Loucy (cell line): Measurements from ENCODE around the gene GSE1.

Experiments used
- H2AFZ ChIP-seq: fragments of 200-600 bp; sonication (generic); 2 replicates; pipeline ENCODE4 v1.6.0; 2016; ENCODE audit warnings: antibody characterized with exemption, mild to moderate bottlenecking, low read length, moderate library complexity
- H3F3A ChIP-seq: fragments of 200-600 bp; 2 replicates; pipeline ENCODE4 v1.6.0; 2016; ENCODE audit warnings: antibody characterized with exemption, low read depth, mild to moderate bottlenecking
- H3K27me3 ChIP-seq: fragments of 200-600 bp; sonication (generic); 2 replicates; pipeline ENCODE4 v1.6.1; 2014; ENCODE audit warnings: low read length, mild to moderate bottlenecking; ENCODE audit not compliant: insufficient read depth, poor library complexity, severe bottlenecking
- H3K36me3 ChIP-seq: fragments of 200-600 bp; sonication (generic); 2 replicates; pipeline ENCODE4 v1.6.1; 2016; ENCODE audit warnings: low read length; ENCODE audit not compliant: insufficient read depth
- H3K4me1 ChIP-seq: fragments of 200-600 bp; sonication (generic); 2 replicates; pipeline ENCODE4 v1.5.1; 2014; ENCODE audit warnings: low read length, mild to moderate bottlenecking; ENCODE audit not compliant: insufficient read depth, poor library complexity, severe bottlenecking
- H3K4me2 ChIP-seq: fragments of 200-600 bp; sonication (generic); 2 replicates; pipeline ENCODE4 v1.6.0; 2014; ENCODE audit warnings: antibody characterized with exemption, low read length, low read depth, mild to moderate bottlenecking; ENCODE audit not compliant: poor library complexity, severe bottlenecking
- H3K4me3 ChIP-seq: fragments of 200-600 bp; sonication (generic); 2 replicates; pipeline ENCODE4 v1.5.1; 2014; ENCODE audit warnings: low read length, mild to moderate bottlenecking, mixed read lengths; ENCODE audit not compliant: poor library complexity, severe bottlenecking
- H3K79me2 ChIP-seq: fragments of 200-600 bp; sonication (generic); 2 replicates; pipeline ENCODE4 v1.6.1; 2014; ENCODE audit warnings: low read length; ENCODE audit not compliant: insufficient read depth
- H3K9ac ChIP-seq: fragments of 200-600 bp; sonication (generic); 2 replicates; pipeline ENCODE4 v1.6.0; 2014; ENCODE audit warnings: mild to moderate bottlenecking, low read depth, low read length, moderate library complexity; ENCODE audit not compliant: poor library complexity, severe bottlenecking
- H3K9me2 ChIP-seq: fragments of 200-600 bp; sonication (generic); replicated peaks from 2 replicates; pipeline ENCODE4 v1.6.1; 2016; ENCODE audit warnings: low read depth, low read length, mixed read lengths
- H3K9me3 ChIP-seq: fragments of 200-600 bp; sonication (generic); 2 replicates; pipeline ENCODE4 v1.6.1; 2014; ENCODE audit warnings: mild to moderate bottlenecking, antibody characterized with exemption, low read length, low read depth; ENCODE audit not compliant: insufficient read depth
- H4K20me1 ChIP-seq: fragments of 200-600 bp; sonication (generic); 2 replicates; pipeline ENCODE4 v1.6.0; 2014; ENCODE audit warnings: antibody characterized with exemption, low read length, mild to moderate bottlenecking; ENCODE audit not compliant: insufficient read depth, poor library complexity, severe bottlenecking
- EZH2phosphoT487 ChIP-seq: fragments of 200-600 bp; IDR thresholded peaks from 2 replicates; pipeline ENCODE4 v1.6.1; 2018; ENCODE audit warnings: antibody characterized with exemption, mild to moderate bottlenecking, moderate library complexity, borderline replicate concordance
- TF ChIP-seq, protein P1 (sequence below): fragments of 200-600 bp; sonication (generic); conservative IDR thresholded peaks from 2 replicates; pipeline ENCODE4 v1.5.1; 2014; ENCODE audit warnings: mild to moderate bottlenecking, antibody characterized with exemption, low read length

Gene GSE1

DNA sequence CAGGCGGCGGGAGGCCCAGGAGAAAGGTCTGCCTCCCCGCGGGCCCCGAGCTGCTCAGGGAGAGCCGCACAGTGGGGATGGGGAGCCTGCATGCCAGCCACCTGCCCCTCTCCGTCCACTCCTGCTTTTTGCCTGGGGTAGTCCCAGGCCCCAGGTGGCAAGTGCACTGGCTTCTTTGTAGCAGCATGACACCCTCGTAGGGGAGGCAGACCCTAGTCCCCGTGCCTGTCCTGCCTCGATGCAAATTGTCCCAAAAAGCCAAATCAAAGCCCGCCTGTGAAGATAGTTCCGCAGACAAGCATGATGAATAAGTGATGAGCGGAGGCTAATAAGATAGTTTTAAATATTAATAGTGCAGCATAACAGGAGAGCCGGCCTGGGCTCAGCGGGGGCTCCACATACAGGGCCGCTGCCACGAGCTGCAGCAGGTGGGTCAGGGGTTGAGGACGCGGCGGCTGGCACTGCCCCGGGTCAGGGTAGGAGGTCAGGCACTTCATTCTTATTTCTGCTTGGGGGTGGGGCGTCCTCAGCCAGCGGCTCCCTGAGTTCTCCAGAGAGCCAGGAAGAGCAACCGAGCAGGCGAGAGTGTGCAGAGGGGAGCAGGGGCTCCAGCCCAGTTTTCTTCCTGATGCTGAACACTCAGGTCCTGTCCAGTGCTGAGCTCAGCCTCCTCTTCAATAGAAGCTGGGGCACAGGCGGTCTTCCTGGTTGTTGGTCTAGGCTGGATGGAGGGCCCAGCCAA is 48.8 kb downstream of the GSE1 start:
- Histone ChIP-seq H3K9ac (no peak overlapping the region), H3K4me1 (no peaks in the 10 kb centered on the region), H3K27me3 (no peaks in the 10 kb centered on the region), H3F3A (no peaks in the 10 kb centered on the region), H3K4me2 (no peak overlapping the region), H4K20me1 (peaks cover 28% of the 10 kb centered on the region), H3K9me2 (no peaks in the 10 kb centered on the region), H3K79me2 (no peaks in the 10 kb centered on the region), H3K9me3 (no peaks in the 10 kb centered on the region), H3K4me3 (no peak overlapping the region), H2AFZ (no peak overlapping the region), H3K36me3 (peaks cover 98% of the 10 kb centered on the region)
- no peak for TF ChIP-seq EZH2phosphoT487
- TF ChIP-seq, protein P1, sequence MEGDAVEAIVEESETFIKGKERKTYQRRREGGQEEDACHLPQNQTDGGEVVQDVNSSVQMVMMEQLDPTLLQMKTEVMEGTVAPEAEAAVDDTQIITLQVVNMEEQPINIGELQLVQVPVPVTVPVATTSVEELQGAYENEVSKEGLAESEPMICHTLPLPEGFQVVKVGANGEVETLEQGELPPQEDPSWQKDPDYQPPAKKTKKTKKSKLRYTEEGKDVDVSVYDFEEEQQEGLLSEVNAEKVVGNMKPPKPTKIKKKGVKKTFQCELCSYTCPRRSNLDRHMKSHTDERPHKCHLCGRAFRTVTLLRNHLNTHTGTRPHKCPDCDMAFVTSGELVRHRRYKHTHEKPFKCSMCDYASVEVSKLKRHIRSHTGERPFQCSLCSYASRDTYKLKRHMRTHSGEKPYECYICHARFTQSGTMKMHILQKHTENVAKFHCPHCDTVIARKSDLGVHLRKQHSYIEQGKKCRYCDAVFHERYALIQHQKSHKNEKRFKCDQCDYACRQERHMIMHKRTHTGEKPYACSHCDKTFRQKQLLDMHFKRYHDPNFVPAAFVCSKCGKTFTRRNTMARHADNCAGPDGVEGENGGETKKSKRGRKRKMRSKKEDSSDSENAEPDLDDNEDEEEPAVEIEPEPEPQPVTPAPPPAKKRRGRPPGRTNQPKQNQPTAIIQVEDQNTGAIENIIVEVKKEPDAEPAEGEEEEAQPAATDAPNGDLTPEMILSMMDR: no peak

DNA sequence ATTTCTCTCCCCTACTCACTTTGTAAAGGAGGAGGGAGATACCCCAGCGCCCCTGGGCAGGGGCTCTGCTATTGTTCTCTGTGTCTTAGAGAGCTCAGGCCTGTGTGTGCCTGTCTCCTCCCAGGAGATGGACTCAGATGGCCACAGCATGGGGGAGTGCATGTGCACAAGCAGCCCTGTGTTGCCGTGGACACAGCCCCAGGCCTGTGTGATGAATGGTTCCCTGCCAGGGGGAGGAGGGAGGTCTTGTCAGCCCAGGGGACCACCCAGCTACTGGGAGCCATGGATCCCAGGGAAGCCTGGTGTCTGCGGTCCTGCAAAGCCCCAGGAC is 49.3 kb downstream of the GSE1 start:
- Histone ChIP-seq H3K9me2 (no peaks in the 10 kb centered on the region), H3K4me1 (no peaks in the 10 kb centered on the region), H3K4me2 (no peak overlapping the region), H3K4me3 (no peak overlapping the region), H3F3A (no peaks in the 10 kb centered on the region), H3K9me3 (no peaks in the 10 kb centered on the region), H3K79me2 (no peaks in the 10 kb centered on the region), H3K36me3 (peaks cover 98% of the 10 kb centered on the region), H2AFZ (no peak overlapping the region), H3K27me3 (no peaks in the 10 kb centered on the region), H3K9ac (no peak overlapping the region), H4K20me1 (peaks cover 26% of the 10 kb centered on the region)
- TF ChIP-seq EZH2phosphoT487: no peak
- TF ChIP-seq, protein P1: no peak

DNA sequence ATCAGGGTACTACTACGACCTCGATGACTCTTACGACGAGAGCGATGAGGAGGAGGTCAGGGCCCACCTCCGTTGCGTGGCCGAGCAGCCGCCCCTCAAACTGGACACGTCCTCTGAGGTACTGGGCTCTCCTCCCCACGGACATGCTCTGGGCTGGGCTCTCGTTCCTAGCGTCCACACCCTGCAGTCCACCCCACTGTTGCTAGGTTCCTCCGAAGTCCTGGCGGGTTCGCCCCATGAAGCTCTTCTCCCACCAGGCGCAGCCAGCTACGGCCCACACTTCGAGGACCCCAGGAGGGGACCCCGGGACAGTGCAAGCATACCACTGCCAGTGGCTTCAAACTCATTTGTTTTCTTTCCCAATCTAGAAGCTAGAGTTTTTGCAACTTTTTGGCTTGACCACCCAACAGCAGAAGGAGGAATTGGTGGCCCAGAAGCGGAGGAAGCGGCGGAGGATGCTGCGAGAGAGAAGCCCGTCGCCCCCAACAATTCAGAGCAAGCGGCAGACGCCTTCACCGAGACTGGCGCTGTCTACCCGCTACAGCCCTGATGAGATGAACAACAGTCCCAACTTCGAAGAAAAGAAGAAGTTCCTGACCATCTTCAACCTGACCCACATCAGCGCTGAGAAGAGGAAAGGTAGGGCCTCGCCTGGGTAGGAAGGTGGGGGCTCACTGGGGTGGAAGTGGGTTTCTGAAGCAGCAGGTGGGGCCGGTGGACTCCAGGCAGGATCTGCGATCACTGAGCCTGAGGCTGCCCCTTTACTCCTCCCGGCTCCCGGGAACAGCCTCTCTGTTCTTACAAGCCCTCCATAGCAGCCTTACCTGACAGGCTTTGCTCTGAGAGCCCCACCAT is 50.1 kb downstream of the GSE1 start:
- Histone ChIP-seq H4K20me1 (peaks cover 26% of the 10 kb centered on the region), H3K4me3 (no peak overlapping the region), H3K4me2 (no peak overlapping the region), H3K36me3 (peaks cover 98% of the 10 kb centered on the region), H3K4me1 (no peaks in the 10 kb centered on the region), H3K9me3 (no peaks in the 10 kb centered on the region), H3K9me2 (no peaks in the 10 kb centered on the region), H3K27me3 (no peaks in the 10 kb centered on the region), H3F3A (no peaks in the 10 kb centered on the region), H2AFZ (no peak overlapping the region), H3K79me2 (no peaks in the 10 kb centered on the region), H3K9ac (no peak overlapping the region)
- TF ChIP-seq, protein P1: no peak
- no peak for TF ChIP-seq EZH2phosphoT487
